IPS-18a (cell line): Measurements from ENCODE around the gene XKR7.
"Not testable (repeated sequence)": the region's sequence is repeated elsewhere in the genome, so short reads cannot be mapped to it uniquely, and the experiment has no call there.

Experiments used
- H3K27ac ChIP-seq: one replicate; pipeline ENCODE4 v1.5.1; 2013; ENCODE audit warnings: low read length
- H3K27me3 ChIP-seq: one replicate; pipeline ENCODE4 v1.6.1; 2013; ENCODE audit warnings: mild to moderate bottlenecking, low read length; ENCODE audit not compliant: control insufficient read depth, insufficient read depth
- H3K36me3 ChIP-seq: one replicate; pipeline ENCODE4 v1.6.1; 2013; ENCODE audit warnings: low read depth, low read length; ENCODE audit not compliant: control insufficient read depth
- H3K4me1 ChIP-seq: one replicate; pipeline ENCODE4 v1.6.1; 2013; ENCODE audit warnings: low read depth, low read length; ENCODE audit not compliant: control insufficient read depth
- H3K4me3 ChIP-seq: one replicate; pipeline ENCODE4 v1.5.1; 2013; ENCODE audit warnings: low read length
- H3K9ac ChIP-seq: one replicate; pipeline ENCODE4 v1.6.1; 2013; ENCODE audit warnings: mild to moderate bottlenecking, low read length, moderate library complexity
- H3K9me3 ChIP-seq: one replicate; pipeline ENCODE4 v1.6.1; 2013; ENCODE audit warnings: low read depth, low read length; ENCODE audit not compliant: control insufficient read depth

Gene XKR7

GRCh38 chr20:31926493-31926892, 41.5 kb upstream of the XKR7 start:
- Histone ChIP-seq H3K9ac (no peak overlapping the region), H3K27ac (no peak overlapping the region), H3K27me3 (no peaks in the 10 kb centered on the region), H3K4me3 (no peak overlapping the region), H3K36me3 (no peaks in the 10 kb centered on the region), H3K4me1 (no peaks in the 10 kb centered on the region), H3K9me3 (no peaks in the 10 kb centered on the region)

GRCh38 chr20:31927627-31928159, 40.3 kb upstream of the XKR7 start:
- H3K9me3 ChIP-seq = no peaks in the 10 kb centered on the region
- no peak overlapping the region for H3K4me3 ChIP-seq
- H3K9ac ChIP-seq = no peak overlapping the region
- H3K27ac ChIP-seq = no peak overlapping the region
- H3K4me1 ChIP-seq = no peaks in the 10 kb centered on the region
- no peaks in the 10 kb centered on the region for H3K36me3 ChIP-seq
- H3K27me3 ChIP-seq = no peaks in the 10 kb centered on the region

GRCh38 chr20:31929631-31930030, 38.3 kb upstream of the XKR7 start:
- not testable (repeated sequence) for H3K4me3 ChIP-seq, H3K27ac ChIP-seq, H3K27me3 ChIP-seq, H3K9me3 ChIP-seq, H3K4me1 ChIP-seq, H3K9ac ChIP-seq, H3K36me3 ChIP-seq

- Histone ChIP-seq H3K36me3 (no peaks in the 10 kb centered on the region), H3K27ac (no peak overlapping the region), H3K9me3 (no peaks in the 10 kb centered on the region), H3K4me3 (no peak overlapping the region), H3K27me3 (no peaks in the 10 kb centered on the region), H3K9ac (no peak overlapping the region), H3K4me1 (peaks cover 7% of the 10 kb centered on the region)
These were observed 37.2 kb upstream of the XKR7 start for GRCh38 chr20:31930779-31931178.

- H3K9me3 ChIP-seq = no peaks in the 10 kb centered on the region
These were observed 34.3 kb upstream of the XKR7 start for GRCh38 chr20:31933698-31934097.

GRCh38 chr20:31934491-31934890, 33.5 kb upstream of the XKR7 start:
- Histone ChIP-seq H3K4me3 (no peak overlapping the region), H3K27ac (no peak overlapping the region)

More at GRCh38 chr20:31933698-31934097, 34.3 kb upstream of the XKR7 start:
- H3K4me1 ChIP-seq = peaks cover 12% of the 10 kb centered on the region
- no peak overlapping the region for H3K27ac ChIP-seq
- no peak overlapping the region for H3K4me3 ChIP-seq
- no peaks in the 10 kb centered on the region for H3K36me3 ChIP-seq
- no peaks in the 10 kb centered on the region for H3K27me3 ChIP-seq
- H3K9ac ChIP-seq = no peak overlapping the region

GRCh38 chr20:31934968-31935764, 32.8 kb upstream of the XKR7 start:
- Histone ChIP-seq H3K27me3 (no peaks in the 10 kb centered on the region), H3K4me3 (no peak overlapping the region), H3K9ac (no peak overlapping the region), H3K9me3 (no peaks in the 10 kb centered on the region), H3K36me3 (no peaks in the 10 kb centered on the region), H3K27ac (no peak overlapping the region), H3K4me1 (peaks cover 12% of the 10 kb centered on the region)

More at GRCh38 chr20:31934491-31934890, 33.5 kb upstream of the XKR7 start:
- Histone ChIP-seq H3K9me3 (no peaks in the 10 kb centered on the region), H3K27me3 (no peaks in the 10 kb centered on the region), H3K4me1 (peaks cover 12% of the 10 kb centered on the region), H3K36me3 (no peaks in the 10 kb centered on the region), H3K9ac (no peak overlapping the region)

GRCh38 chr20:31936420-31936819, 31.5 kb upstream of the XKR7 start:
- Histone ChIP-seq H3K4me3 (no peak overlapping the region), H3K9me3 (no peaks in the 10 kb centered on the region), H3K9ac (no peak overlapping the region), H3K36me3 (no peaks in the 10 kb centered on the region), H3K4me1 (peaks cover 12% of the 10 kb centered on the region), H3K27me3 (no peaks in the 10 kb centered on the region), H3K27ac (no peak overlapping the region)

GRCh38 chr20:31937820-31938219, 30.1 kb upstream of the XKR7 start:
- Histone ChIP-seq H3K4me3 (no peak overlapping the region), H3K36me3 (no peaks in the 10 kb centered on the region), H3K4me1 (peaks cover 12% of the 10 kb centered on the region), H3K27ac (no peak overlapping the region), H3K27me3 (no peaks in the 10 kb centered on the region), H3K9me3 (no peaks in the 10 kb centered on the region), H3K9ac (no peak overlapping the region)

- Histone ChIP-seq H3K4me3 (no peak overlapping the region), H3K4me1 (peaks cover 12% of the 10 kb centered on the region), H3K9ac (no peak overlapping the region), H3K27me3 (no peaks in the 10 kb centered on the region), H3K36me3 (peaks cover 4% of the 10 kb centered on the region), H3K9me3 (no peaks in the 10 kb centered on the region), H3K27ac (no peak overlapping the region)
These were observed 28.3 kb upstream of the XKR7 start for GRCh38 chr20:31939661-31940060.

GRCh38 chr20:31943052-31943471, 24.9 kb upstream of the XKR7 start:
- no peak overlapping the region for H3K9ac ChIP-seq
- no peak overlapping the region for H3K27ac ChIP-seq
- H3K36me3 ChIP-seq = peaks cover 35% of the 10 kb centered on the region
- H3K9me3 ChIP-seq = no peaks in the 10 kb centered on the region
- H3K27me3 ChIP-seq = no peaks in the 10 kb centered on the region
- H3K4me3 ChIP-seq = no peak overlapping the region
- no peaks in the 10 kb centered on the region for H3K4me1 ChIP-seq

- H3K9ac ChIP-seq = no peak overlapping the region
- no peak overlapping the region for H3K4me3 ChIP-seq
- H3K9me3 ChIP-seq = no peaks in the 10 kb centered on the region
- H3K36me3 ChIP-seq = peaks cover 51% of the 10 kb centered on the region
- no peaks in the 10 kb centered on the region for H3K4me1 ChIP-seq
- H3K27me3 ChIP-seq = no peaks in the 10 kb centered on the region
- no peak overlapping the region for H3K27ac ChIP-seq
These were observed 22.6 kb upstream of the XKR7 start for GRCh38 chr20:31945319-31945718.
